Natural killer cell (primary cell): ENCODE results near the gene AGBL4. TPM values are rescaled to one million over a fixed set of nuclear protein-coding genes. Genes with fewer than 3 reads are reported as not detected.

Experiments
- ATAC-seq, 3 donors: fragments of 150-1000 bp in 2 of 3; fragments of 200-7000 bp in 1 of 3; cut with Tn5 transposase; 1 replicate in 1 of 3; 2 replicates in 2 of 3; pipeline ENCODE4 v1.10.0; 2021; ENCODE audit warnings: mild to moderate bottlenecking in 2 of 3, moderate library complexity in 2 of 3
- DNase-seq, 2 donors: peaks; one replicate each; pipeline versions ENCODE4 v3.0.0 to v3.0.0-alpha.2; 2013 to 2021; ENCODE audit warnings: mixed read lengths in 1 of 2
- H3K27ac ChIP-seq: one replicate; pipeline ENCODE4 v1.5.1; 2013; ENCODE audit warnings: mild to moderate bottlenecking, low read length
- H3K27me3 ChIP-seq: one replicate; pipeline ENCODE4 v1.6.1; 2013; ENCODE audit warnings: low read length; ENCODE audit not compliant: control insufficient read depth, insufficient read depth
- H3K36me3 ChIP-seq: one replicate; pipeline ENCODE4 v1.6.1; 2013; ENCODE audit warnings: low read length; ENCODE audit not compliant: control insufficient read depth, insufficient read depth
- H3K4me1 ChIP-seq: one replicate; pipeline ENCODE4 v1.6.1; 2013; ENCODE audit warnings: low read length; ENCODE audit not compliant: control insufficient read depth, insufficient read depth
- H3K4me3 ChIP-seq: one replicate; pipeline ENCODE4 v1.5.1; 2013; ENCODE audit warnings: low read length
- H3K9me3 ChIP-seq: one replicate; pipeline ENCODE4 v1.6.1; 2013; ENCODE audit warnings: low read length; ENCODE audit not compliant: control insufficient read depth, insufficient read depth
- H3K27ac Mint-ChIP-seq, 2 donors: one replicate each; pipeline ENCODE4 v1.8.0; 2022; ENCODE audit warnings: mild to moderate bottlenecking in 2 of 2, mixed read lengths in 2 of 2, moderate library complexity in 1 of 2
- H3K27me3 Mint-ChIP-seq, 2 donors: one replicate each; pipeline ENCODE4 v1.8.0; 2022; ENCODE audit warnings: low read depth in 2 of 2, mixed read lengths in 2 of 2
- H3K36me3 Mint-ChIP-seq: one replicate; pipeline ENCODE4 v1.8.0; 2022; ENCODE audit warnings: mixed read lengths
- H3K4me1 Mint-ChIP-seq, 2 donors: one replicate each; pipeline ENCODE4 v1.8.0; 2022; ENCODE audit warnings: mixed read lengths in 2 of 2
- H3K4me3 Mint-ChIP-seq: one replicate; pipeline ENCODE4 v1.8.0; 2022; ENCODE audit warnings: mild to moderate bottlenecking, moderate library complexity, mixed read lengths
- H3K9me3 Mint-ChIP-seq, 2 donors: one replicate each; pipeline ENCODE4 v1.8.0; 2022; ENCODE audit warnings: mixed read lengths in 2 of 2
- CTCF ChIP-seq: fragments of 200-600 bp; IDR thresholded peaks from one replicate; pipeline ENCODE4 v1.8.0; 2022; ENCODE audit warnings: antibody characterized with exemption
- WGBS: methylation state at CpG from one replicate; pipeline ENCODE4 v1.1.7; 2013; ENCODE audit warnings: missing lambda C conversion rate; ENCODE audit not compliant: insufficient coverage; 5-methylcytosine and 5-hydroxymethylcytosine counted together
- intact Hi-C: fragments of 100-400 bp; cut with micrococcal nuclease; formaldehyde crosslinking; loops from one replicate; pipeline ENCODE4 v1.14.2; 2022
- total RNA-seq, 4 donors: library from RNA; stranded (reverse); fragments of 120-200 nt in 1 of 4; gene quantifications; one replicate each; pipeline versions ENCODE4 v1.2.3 to v1.2.4, GENCODE V29; 2013 to 2022

Gene AGBL4
- total RNA-seq, 3 donors from 2014 or later (not counting 1 experiment from before 2014, with no cell fraction given): not detected

- no peaks in the 10 kb centered on the region for H3K27me3 ChIP-seq
- H3K27ac ChIP-seq: no peak overlapping the region
- WGBS: 100% methylated on average over 4 of the region's 4 CpGs
- no peak overlapping the region for H3K4me3 ChIP-seq
- ATAC-seq (no peak), DNase-seq (no peak)
- no peaks in the 10 kb centered on the region for H3K4me1 ChIP-seq
- intact Hi-C loops: no loop called here
- H3K36me3 ChIP-seq: no peaks in the 10 kb centered on the region
- H3K9me3 ChIP-seq: no peaks in the 10 kb centered on the region
- Mint-ChIP-seq H3K27me3 (peaks cover 3 to 7% of the 10 kb centered on the region in 2 donors), H3K27ac (no peak overlapping the region), H3K36me3 (no peaks in the 10 kb centered on the region), H3K9me3 (peaks cover 0 to 5% of the 10 kb centered on the region in 2 donors), H3K4me1 (no peaks in the 10 kb centered on the region), H3K4me3 (no peak overlapping the region)
- no peak for TF ChIP-seq CTCF
Observed at GRCh38 chr1:48889082-48889481, 1134.7 kb downstream of the AGBL4 start.

- Histone ChIP-seq H3K27ac (no peak overlapping the region), H3K4me1 (no peaks in the 10 kb centered on the region), H3K9me3 (no peaks in the 10 kb centered on the region), H3K4me3 (no peak overlapping the region), H3K36me3 (no peaks in the 10 kb centered on the region), H3K27me3 (no peaks in the 10 kb centered on the region)
- DNase-seq (no peak), ATAC-seq (no peak)
- H3K36me3 Mint-ChIP-seq: no peaks in the 10 kb centered on the region
- H3K4me1 Mint-ChIP-seq: no peaks in the 10 kb centered on the region
- no peak for TF ChIP-seq CTCF
- H3K4me3 Mint-ChIP-seq: no peak overlapping the region
- no peak overlapping the region for H3K27ac Mint-ChIP-seq
- H3K27me3 Mint-ChIP-seq: peaks cover 3 to 7% of the 10 kb centered on the region in 2 donors
- peaks cover 0 to 5% of the 10 kb centered on the region in 2 donors for H3K9me3 Mint-ChIP-seq
- intact Hi-C loops: no loop called here
Observed at GRCh38 chr1:48887796-48888195, 1136.0 kb downstream of the AGBL4 start.

DNA sequence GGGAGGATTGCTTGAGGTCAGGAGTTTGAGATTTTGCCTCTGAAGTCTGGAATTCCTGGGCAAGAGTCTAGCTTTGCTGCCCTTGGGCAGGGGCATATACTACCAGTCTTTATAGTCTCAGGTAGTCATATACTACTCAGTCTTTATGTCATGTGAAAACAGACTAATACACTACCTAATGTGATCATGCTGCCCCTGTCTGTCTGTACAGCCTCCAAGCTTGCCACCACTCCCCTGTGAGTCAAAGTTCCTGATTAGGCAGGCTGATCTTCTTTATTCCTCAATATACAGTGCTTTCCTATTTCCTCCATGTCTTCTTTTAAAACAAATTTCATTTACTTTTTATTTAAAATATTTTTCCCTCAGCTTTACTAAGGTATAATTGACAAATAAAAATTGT, 1141.7 kb downstream of the AGBL4 start:
- peaks cover 7 to 8% of the 10 kb centered on the region in 2 donors for H3K27me3 Mint-ChIP-seq
- no peaks in the 10 kb centered on the region for H3K36me3 Mint-ChIP-seq
- Histone ChIP-seq H3K36me3 (no peaks in the 10 kb centered on the region), H3K9me3 (no peaks in the 10 kb centered on the region), H3K4me1 (no peaks in the 10 kb centered on the region), H3K27me3 (no peaks in the 10 kb centered on the region), H3K4me3 (no peak overlapping the region), H3K27ac (no peak overlapping the region)
- no peak overlapping the region for H3K27ac Mint-ChIP-seq
- ATAC-seq (no peak), DNase-seq (no peak)
- H3K9me3 Mint-ChIP-seq: peaks cover 0 to 3% of the 10 kb centered on the region in 2 donors
- no peaks in the 10 kb centered on the region for H3K4me1 Mint-ChIP-seq
- no peak for TF ChIP-seq CTCF
- no peak overlapping the region for H3K4me3 Mint-ChIP-seq
- intact Hi-C loops: no loop called here

DNA sequence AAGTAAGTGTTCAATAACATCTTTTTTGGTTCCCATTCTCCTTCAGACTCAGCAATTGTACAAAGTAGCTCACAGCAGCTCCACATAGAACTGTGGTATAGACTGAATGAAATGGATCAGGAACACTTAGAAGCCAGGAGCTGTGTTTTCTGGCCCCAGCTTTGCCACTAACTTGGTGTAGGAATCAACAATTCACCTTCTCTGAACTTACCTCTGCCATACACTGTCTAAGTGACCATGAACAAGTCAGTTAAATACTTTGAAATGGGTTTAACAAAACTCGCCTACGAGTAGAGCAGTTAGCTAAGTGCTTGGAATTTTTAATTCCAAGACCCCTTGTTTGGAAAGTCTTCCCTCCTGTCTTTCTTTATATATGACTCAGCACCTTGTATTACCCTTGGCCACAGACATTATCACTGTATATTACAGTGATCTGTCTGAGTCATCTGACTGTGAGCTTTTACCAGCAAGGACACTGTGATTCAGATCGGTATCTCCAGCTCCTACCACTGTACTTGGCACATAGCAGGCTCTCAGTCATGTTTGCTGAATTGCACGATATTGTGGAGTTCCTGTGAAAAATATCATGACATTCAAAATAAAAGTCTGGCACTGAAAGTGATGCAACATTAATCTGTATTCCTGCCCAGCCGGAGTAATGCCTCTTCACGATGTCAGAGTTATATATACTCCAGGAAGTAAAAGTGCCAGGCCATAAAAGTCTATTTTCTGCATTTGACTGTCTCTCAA, 1145.4 kb downstream of the AGBL4 start:
- Histone ChIP-seq H3K4me1 (no peaks in the 10 kb centered on the region), H3K27ac (no peak overlapping the region), H3K9me3 (no peaks in the 10 kb centered on the region), H3K27me3 (no peaks in the 10 kb centered on the region), H3K36me3 (no peaks in the 10 kb centered on the region), H3K4me3 (no peak overlapping the region)
- 61% methylated on average over 6 of the region's 6 CpGs for WGBS
- H3K36me3 Mint-ChIP-seq: no peaks in the 10 kb centered on the region
- no peak overlapping the region for H3K27ac Mint-ChIP-seq
- DNase-seq (no peak), ATAC-seq (no peak)
- H3K4me3 Mint-ChIP-seq: no peak overlapping the region
- intact Hi-C loops: no loop called here
- H3K27me3 Mint-ChIP-seq: peaks cover 0 to 5% of the 10 kb centered on the region in 2 donors
- H3K9me3 Mint-ChIP-seq: no peaks in the 10 kb centered on the region
- no peaks in the 10 kb centered on the region for H3K4me1 Mint-ChIP-seq
- TF ChIP-seq CTCF: no peak
